ENCODE data around the gene TTC9.

The TTC9 gene

GRCh38 chr14:70601162-70601561, 40.6 kb upstream of the TTC9 start:
- TF ChIP-seq ZNF8 (CRISPR knock-in tag; IDR thresholded peaks at IDR 0.05) (no peak), ISL1 (CRISPR knock-in tag; IDR thresholded peaks at IDR 0.05) (peak; percentile 41; the same call in 1 of the 2 replicates), TOX (CRISPR knock-in tag; IDR thresholded peaks at IDR 0.05; ENCODE audit: borderline replicate concordance) (no peak)
- ATAC-seq: peak; percentile 41

GRCh38 chr14:70602254-70602653, 39.5 kb upstream of the TTC9 start:
- no peak for ATAC-seq
- TF ChIP-seq CSDC2 (CRISPR knock-in tag; IDR thresholded peaks at IDR 0.05) (no peak), PATZ1 (CRISPR knock-in tag; IDR thresholded peaks at IDR 0.05; ENCODE audit: borderline replicate concordance) (no peak), TCF4 (CRISPR knock-in tag; IDR thresholded peaks at IDR 0.05; ENCODE audit: borderline replicate concordance) (no peak), CSRNP3 (CRISPR knock-in tag; IDR thresholded peaks at IDR 0.05) (no peak), ISL1 (CRISPR knock-in tag; IDR thresholded peaks at IDR 0.05) (no peak)

GRCh38 chr14:70611216-70611615, 30.5 kb upstream of the TTC9 start:
- ATAC-seq: no peak
- TF ChIP-seq CSRNP3 (CRISPR knock-in tag; IDR thresholded peaks at IDR 0.05) (no peak), ARNTL (CRISPR knock-in tag; IDR thresholded peaks at IDR 0.05; ENCODE audit: borderline replicate concordance, low read depth) (no peak), PPARA (CRISPR knock-in tag; IDR thresholded peaks at IDR 0.05; ENCODE audit: borderline replicate concordance) (no peak), ZC3H10 (CRISPR knock-in tag; IDR thresholded peaks at IDR 0.05) (no peak), RARB (CRISPR knock-in tag; IDR thresholded peaks at IDR 0.05) (no peak), POU6F1 (CRISPR knock-in tag; IDR thresholded peaks at IDR 0.05; ENCODE audit: borderline replicate concordance, low read depth) (no peak), TCF4 (CRISPR knock-in tag; IDR thresholded peaks at IDR 0.05; ENCODE audit: borderline replicate concordance) (no peak), ESRRG (CRISPR knock-in tag; IDR thresholded peaks at IDR 0.05) (no peak), ZNF8 (CRISPR knock-in tag; IDR thresholded peaks at IDR 0.05) (no peak), ISL1 (CRISPR knock-in tag; IDR thresholded peaks at IDR 0.05) (no peak), CSDC2 (CRISPR knock-in tag; IDR thresholded peaks at IDR 0.05) (no peak), TOX (CRISPR knock-in tag; IDR thresholded peaks at IDR 0.05; ENCODE audit: borderline replicate concordance) (no peak)

GRCh38 chr14:70616646-70617045, 25.1 kb upstream of the TTC9 start:
- ATAC-seq: no peak
- no peak for TF ChIP-seq SNAI2 (CRISPR knock-in tag; IDR thresholded peaks at IDR 0.05)
- no peak for TF ChIP-seq POU6F1 (CRISPR knock-in tag; IDR thresholded peaks at IDR 0.05; ENCODE audit: borderline replicate concordance, low read depth)
- TF ChIP-seq ZFP30 (CRISPR knock-in tag; IDR thresholded peaks at IDR 0.05): no peak
- no peak for TF ChIP-seq TCF4 (CRISPR knock-in tag; IDR thresholded peaks at IDR 0.05; ENCODE audit: borderline replicate concordance)
- no peak for TF ChIP-seq RARB (CRISPR knock-in tag; IDR thresholded peaks at IDR 0.05)
- TF ChIP-seq ARNTL (CRISPR knock-in tag; IDR thresholded peaks at IDR 0.05; ENCODE audit: borderline replicate concordance, low read depth): no peak
- no peak for TF ChIP-seq CREB5 (CRISPR knock-in tag; IDR thresholded peaks at IDR 0.05; ENCODE audit: low read depth)
- TF ChIP-seq BACH2 (CRISPR knock-in tag; IDR thresholded peaks at IDR 0.05; ENCODE audit: borderline replicate concordance): no peak
